Dedifferentiated amniotic fluid mesenchymal stem cell (primary cell): Measurements from ENCODE around the gene SIGLECL1.

ENCODE experiments used
- DNase-seq: peaks from one replicate; pipeline ENCODE4 v3.0.0-alpha.2; 2016; ENCODE audit errors: extremely low spot score

Gene SIGLECL1

GRCh38 chr19:51295382-51296126 lies 44.7 kb downstream of the SIGLECL1 start:
- DNase-seq: no peak

- no peak for DNase-seq
Observed at GRCh38 chr19:51296336-51297093, 45.6 kb downstream of the SIGLECL1 start.

GRCh38 chr19:51297406-51297805 lies 46.5 kb downstream of the SIGLECL1 start:
- DNase-seq: no peak

GRCh38 chr19:51301266-51301665 lies 50.4 kb downstream of the SIGLECL1 start:
- DNase-seq: no peak

- no peak for DNase-seq
Observed at GRCh38 chr19:51305479-51305878, 54.6 kb downstream of the SIGLECL1 start.

GRCh38 chr19:51311351-51312257 lies 60.7 kb downstream of the SIGLECL1 start, which contains the start of gene IGLON5:
Gene IGLON5, plus strand, starts transcription at chr19:51311644. Its CDS starts 204 bp downstream, at chr19:51311848.
- DNase-seq: no peak

GRCh38 chr19:51316688-51317087 lies 65.8 kb downstream of the SIGLECL1 start:
- no peak for DNase-seq

- DNase-seq: no peak
Observed at GRCh38 chr19:51317376-51317775, 66.5 kb downstream of the SIGLECL1 start.

GRCh38 chr19:51317968-51318367 lies 67.1 kb downstream of the SIGLECL1 start:
- no peak for DNase-seq
